ENCODE results near the gene TTC23L. TPM values are rescaled to one million over a fixed set of nuclear protein-coding genes. Genes with fewer than 3 reads are reported as not detected.
A peak's percentile ranks its signal among the peaks of the same experiment; 100 is the strongest.

Gene TTC23L
- total RNA-seq, 1 donor from 2014 or later, result not detected

DNA sequence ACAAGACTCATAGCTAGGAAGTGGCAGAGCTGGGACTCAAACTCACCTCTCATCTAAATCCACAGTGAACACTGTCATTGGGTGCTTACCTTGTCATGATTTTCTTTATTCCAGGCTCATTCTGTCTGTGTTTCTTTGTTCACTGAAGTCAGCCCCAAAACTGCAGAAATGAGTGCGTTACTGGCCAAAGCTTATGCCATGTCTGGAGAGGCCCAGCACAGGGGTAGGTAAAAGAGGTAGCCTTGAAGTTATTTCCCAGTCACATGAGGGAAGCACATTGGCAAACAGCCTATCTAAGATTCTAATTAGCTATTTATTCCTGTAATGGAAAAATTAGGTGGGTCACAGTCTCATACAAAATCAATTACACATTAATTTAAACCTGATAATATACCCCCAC lies 29.8 kb downstream of the TTC23L start:
- no peak overlapping the region for H3K4me3 ChIP-seq (ENCODE audit: low read depth, low read length)
- DNase-seq (ENCODE audit: low read depth), result no peak
- TF ChIP-seq, protein P1, sequence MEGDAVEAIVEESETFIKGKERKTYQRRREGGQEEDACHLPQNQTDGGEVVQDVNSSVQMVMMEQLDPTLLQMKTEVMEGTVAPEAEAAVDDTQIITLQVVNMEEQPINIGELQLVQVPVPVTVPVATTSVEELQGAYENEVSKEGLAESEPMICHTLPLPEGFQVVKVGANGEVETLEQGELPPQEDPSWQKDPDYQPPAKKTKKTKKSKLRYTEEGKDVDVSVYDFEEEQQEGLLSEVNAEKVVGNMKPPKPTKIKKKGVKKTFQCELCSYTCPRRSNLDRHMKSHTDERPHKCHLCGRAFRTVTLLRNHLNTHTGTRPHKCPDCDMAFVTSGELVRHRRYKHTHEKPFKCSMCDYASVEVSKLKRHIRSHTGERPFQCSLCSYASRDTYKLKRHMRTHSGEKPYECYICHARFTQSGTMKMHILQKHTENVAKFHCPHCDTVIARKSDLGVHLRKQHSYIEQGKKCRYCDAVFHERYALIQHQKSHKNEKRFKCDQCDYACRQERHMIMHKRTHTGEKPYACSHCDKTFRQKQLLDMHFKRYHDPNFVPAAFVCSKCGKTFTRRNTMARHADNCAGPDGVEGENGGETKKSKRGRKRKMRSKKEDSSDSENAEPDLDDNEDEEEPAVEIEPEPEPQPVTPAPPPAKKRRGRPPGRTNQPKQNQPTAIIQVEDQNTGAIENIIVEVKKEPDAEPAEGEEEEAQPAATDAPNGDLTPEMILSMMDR (conservative IDR thresholded peaks at IDR 0.05; ENCODE audit: low read depth, low read length), result no peak

DNA sequence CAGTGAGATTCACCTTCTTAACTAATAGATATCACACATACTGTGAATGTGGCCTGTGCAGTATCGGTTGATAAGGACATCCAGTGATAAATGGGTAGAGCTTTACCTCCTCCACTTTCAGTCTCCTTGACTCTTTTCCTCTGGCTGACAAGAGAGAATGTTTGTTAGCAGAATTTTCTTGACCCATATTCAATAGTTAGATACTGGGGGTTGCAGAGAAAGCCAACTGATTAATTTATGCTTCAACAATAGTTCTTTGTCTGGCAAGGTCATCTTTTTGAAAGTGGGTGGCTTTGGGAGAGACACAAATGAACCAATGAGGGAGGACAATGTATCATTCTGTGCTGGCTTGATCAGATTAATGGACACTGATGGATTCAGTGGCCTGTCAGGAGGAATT lies 30.3 kb downstream of the TTC23L start:
- no peak overlapping the region for H3K4me3 ChIP-seq (ENCODE audit: low read depth, low read length)
- no peak for DNase-seq (ENCODE audit: low read depth)
- TF ChIP-seq, protein P1 (conservative IDR thresholded peaks at IDR 0.05; ENCODE audit: low read depth, low read length), result no peak

DNA sequence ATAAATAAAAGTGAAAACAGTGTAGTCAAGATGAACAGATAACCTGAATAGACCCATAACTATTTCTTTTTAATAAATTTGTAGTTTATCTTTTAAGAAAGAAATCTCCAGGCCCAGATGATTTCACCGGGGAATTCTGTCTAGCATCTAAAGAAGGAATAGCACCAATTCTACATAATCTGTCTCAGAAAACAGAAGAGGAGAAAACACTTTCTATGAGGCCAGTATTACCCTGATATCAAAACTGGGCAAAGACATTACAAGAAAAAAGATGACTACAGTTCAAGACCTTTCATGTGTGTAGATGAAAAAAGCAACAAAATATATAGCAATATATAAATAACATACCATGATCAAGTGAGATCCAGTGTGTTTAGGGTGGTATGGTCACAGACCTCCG lies 31.4 kb downstream of the TTC23L start:
- DNase-seq (ENCODE audit: low read depth), result no peak

DNA sequence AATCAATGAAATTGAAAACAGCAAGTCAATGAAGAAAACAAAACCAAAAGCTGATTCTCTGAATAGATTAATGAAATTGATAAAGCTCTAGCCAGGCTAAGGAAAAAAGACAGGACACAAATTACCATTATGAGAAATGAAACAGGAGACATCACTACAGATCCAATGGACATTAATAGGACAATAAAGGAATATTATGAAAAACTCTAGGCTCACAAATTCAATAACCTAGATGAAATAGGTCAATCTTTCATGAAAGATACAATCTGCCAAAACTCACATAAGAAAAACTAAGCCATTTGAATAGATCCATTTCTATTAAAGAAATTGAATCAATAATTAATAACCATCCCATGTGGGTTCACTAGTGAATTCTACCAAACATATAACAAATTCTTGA lies 37.3 kb downstream of the TTC23L start:
- DNase-seq (ENCODE audit: low read depth), result no peak
- no peak overlapping the region for H3K4me3 ChIP-seq (ENCODE audit: low read depth, low read length)
- TF ChIP-seq, protein P1 (conservative IDR thresholded peaks at IDR 0.05; ENCODE audit: low read depth, low read length), result no peak

More for the DNA sequence above, 31.4 kb downstream of the TTC23L start:
- H3K4me3 ChIP-seq (ENCODE audit: low read depth, low read length), result no peak overlapping the region
- TF ChIP-seq, protein P1 (conservative IDR thresholded peaks at IDR 0.05; ENCODE audit: low read depth, low read length), result no peak

DNA sequence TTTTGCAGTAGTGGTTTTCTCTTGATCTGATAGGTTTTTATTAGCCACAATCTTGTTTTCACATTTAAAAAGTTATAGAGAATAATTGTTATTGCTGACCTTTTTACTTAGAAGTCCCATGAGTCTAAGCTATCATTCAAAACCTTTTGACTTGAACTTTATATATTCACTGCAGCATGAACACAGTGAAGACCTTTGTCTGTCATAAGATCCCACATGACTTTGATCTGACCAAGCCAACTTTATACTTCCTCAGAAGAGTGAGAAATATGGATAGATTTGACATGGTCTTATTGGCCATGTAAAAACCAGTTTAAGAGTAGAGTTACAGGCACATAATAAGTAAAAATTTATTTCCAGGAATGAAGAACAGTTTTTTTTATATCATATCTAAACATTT lies 42.3 kb downstream of the TTC23L start:
- TF ChIP-seq, protein P1 (conservative IDR thresholded peaks at IDR 0.05; ENCODE audit: low read depth, low read length), result no peak

DNA sequence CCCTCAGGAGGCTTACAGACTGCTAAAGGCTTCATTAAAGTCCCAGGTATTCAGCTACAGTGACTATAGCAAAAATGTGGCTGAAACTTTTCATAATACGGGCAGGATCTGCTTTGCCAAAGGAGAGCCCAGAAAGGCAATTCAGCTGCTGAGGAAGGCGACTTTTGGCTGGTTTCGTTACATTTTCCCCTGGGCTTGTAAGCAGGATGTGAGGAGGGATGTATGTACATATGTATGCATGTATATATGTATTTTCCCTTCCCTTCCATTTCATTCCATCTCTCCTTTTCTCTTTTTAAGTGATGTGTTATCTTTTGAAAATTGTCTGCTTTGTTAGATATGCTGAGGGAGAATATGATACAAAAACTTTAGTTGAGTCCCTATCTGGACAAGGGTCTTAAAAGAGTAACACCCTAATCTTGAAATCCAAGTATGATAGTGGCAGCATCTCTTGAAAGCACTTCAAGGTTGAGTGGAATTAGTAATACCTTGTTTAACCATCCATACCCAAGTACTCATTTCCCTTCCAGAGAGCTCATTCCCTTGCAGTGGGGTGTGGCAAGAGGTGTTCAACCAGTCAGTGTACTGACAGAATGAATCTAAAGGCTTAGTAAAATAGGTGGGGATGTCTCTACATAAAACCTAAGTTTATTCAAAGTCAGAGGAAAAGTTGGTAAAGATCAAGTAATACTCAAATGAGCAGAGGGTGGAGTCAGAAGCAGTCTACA lies 47.6 kb downstream of the TTC23L start:
- TF ChIP-seq, protein P1 (conservative IDR thresholded peaks at IDR 0.05; ENCODE audit: low read depth, low read length), result no peak
- H3K4me3 ChIP-seq (ENCODE audit: low read depth, low read length), result no peak overlapping the region
- DNase-seq (ENCODE audit: low read depth), result peak; percentile 29

More for the DNA sequence above, 42.3 kb downstream of the TTC23L start:
- H3K4me3 ChIP-seq (ENCODE audit: low read depth, low read length), result no peak overlapping the region
- no peak for DNase-seq (ENCODE audit: low read depth)

DNA sequence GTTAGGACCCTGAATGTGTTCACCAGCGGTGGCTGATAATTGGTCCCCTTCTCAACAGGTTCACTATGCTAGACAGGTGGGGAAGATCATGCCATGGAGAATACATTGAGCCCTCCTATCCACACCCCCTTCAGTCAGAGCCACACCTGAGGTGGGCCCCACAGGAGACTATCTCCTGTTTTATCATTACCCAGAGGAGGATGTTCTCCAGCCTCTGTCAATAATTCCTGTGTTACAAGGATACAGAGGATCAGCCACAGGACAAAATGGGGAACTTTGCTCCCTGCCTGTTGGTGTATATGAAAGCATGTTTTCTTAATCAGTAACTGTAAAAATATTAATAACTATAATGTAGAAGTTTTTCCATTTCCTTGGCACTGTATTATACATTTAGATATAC lies 50.4 kb downstream of the TTC23L start:
- H3K4me3 ChIP-seq (ENCODE audit: low read depth, low read length), result no peak overlapping the region
- TF ChIP-seq, protein P1 (conservative IDR thresholded peaks at IDR 0.05; ENCODE audit: low read depth, low read length), result no peak
- no peak for DNase-seq (ENCODE audit: low read depth)
